Measurements from ENCODE around the gene TMEM52.

The TMEM52 gene

GRCh38 chr1:1928231-1929101 is 9.4 kb upstream of the TMEM52 start:
- H3K4me3 ChIP-seq (ENCODE audit: low read depth in 1 of 5, low read length in 5 of 5) = no peak overlapping the region
- H3K27me3 ChIP-seq (ENCODE audit: control insufficient read depth in 5 of 5, insufficient read depth in 4 of 5, low read length in 5 of 5) = peaks cover 0 to 12% (median 0%) of the 10 kb centered on the region in 5 donors
- H3K36me3 ChIP-seq (ENCODE audit: control insufficient read depth in 5 of 5, insufficient read depth in 5 of 5, low read length in 5 of 5) = no peaks in the 10 kb centered on the region
- no peaks in the 10 kb centered on the region for H3K9me3 ChIP-seq (ENCODE audit: control insufficient read depth in 5 of 5, low read length in 5 of 5)
- no peak overlapping the region for H3K9ac ChIP-seq (ENCODE audit: low read length in 5 of 5)
- H3K4me1 ChIP-seq (ENCODE audit: control insufficient read depth in 5 of 5, insufficient read depth in 5 of 5, low read length in 5 of 5) = peaks cover 0 to 19% (median 4%) of the 10 kb centered on the region in 5 donors
- H3K27ac ChIP-seq (ENCODE audit: low read depth, low read length) = no peak overlapping the region

GRCh38 chr1:1927751-1928150 is 8.7 kb upstream of the TMEM52 start:
- H3K4me3 ChIP-seq (ENCODE audit: low read depth in 1 of 5, low read length in 5 of 5) = no peak overlapping the region
- no peaks in the 10 kb centered on the region for H3K9me3 ChIP-seq (ENCODE audit: control insufficient read depth in 5 of 5, low read length in 5 of 5)
- H3K27ac ChIP-seq (ENCODE audit: low read depth, low read length) = no peak overlapping the region
- H3K36me3 ChIP-seq (ENCODE audit: control insufficient read depth in 5 of 5, insufficient read depth in 5 of 5, low read length in 5 of 5) = no peaks in the 10 kb centered on the region
- no peak overlapping the region for H3K9ac ChIP-seq (ENCODE audit: low read length in 5 of 5)
- H3K4me1 ChIP-seq (ENCODE audit: control insufficient read depth in 5 of 5, insufficient read depth in 5 of 5, low read length in 5 of 5) = peaks cover 0 to 19% (median 4%) of the 10 kb centered on the region in 5 donors
- H3K27me3 ChIP-seq (ENCODE audit: control insufficient read depth in 5 of 5, insufficient read depth in 4 of 5, low read length in 5 of 5) = peaks cover 0 to 12% (median 0%) of the 10 kb centered on the region in 5 donors

GRCh38 chr1:1926886-1927660 is 8.0 kb upstream of the TMEM52 start:
- Histone ChIP-seq H3K4me1 (ENCODE audit: control insufficient read depth in 5 of 5, insufficient read depth in 5 of 5, low read length in 5 of 5) (peaks cover 0 to 19% (median 4%) of the 10 kb centered on the region in 5 donors), H3K4me3 (ENCODE audit: low read depth in 1 of 5, low read length in 5 of 5) (no peak overlapping the region), H3K36me3 (ENCODE audit: control insufficient read depth in 5 of 5, insufficient read depth in 5 of 5, low read length in 5 of 5) (no peaks in the 10 kb centered on the region), H3K9me3 (ENCODE audit: control insufficient read depth in 5 of 5, low read length in 5 of 5) (no peaks in the 10 kb centered on the region), H3K27me3 (ENCODE audit: control insufficient read depth in 5 of 5, insufficient read depth in 4 of 5, low read length in 5 of 5) (peaks cover 0 to 12% (median 0%) of the 10 kb centered on the region in 5 donors), H3K9ac (ENCODE audit: low read length in 5 of 5) (no peak overlapping the region), H3K27ac (ENCODE audit: low read depth, low read length) (no peak overlapping the region)

- Histone ChIP-seq H3K27me3 (ENCODE audit: control insufficient read depth in 5 of 5, insufficient read depth in 4 of 5, low read length in 5 of 5) (peaks cover 0 to 12% (median 0%) of the 10 kb centered on the region in 5 donors), H3K27ac (ENCODE audit: low read depth, low read length) (no peak overlapping the region), H3K9me3 (ENCODE audit: control insufficient read depth in 5 of 5, low read length in 5 of 5) (no peaks in the 10 kb centered on the region), H3K9ac (ENCODE audit: low read length in 5 of 5) (no peak overlapping the region), H3K4me3 (ENCODE audit: low read depth in 1 of 5, low read length in 5 of 5) (no peak overlapping the region), H3K4me1 (ENCODE audit: control insufficient read depth in 5 of 5, insufficient read depth in 5 of 5, low read length in 5 of 5) (peaks cover 0 to 19% (median 4%) of the 10 kb centered on the region in 5 donors), H3K36me3 (ENCODE audit: control insufficient read depth in 5 of 5, insufficient read depth in 5 of 5, low read length in 5 of 5) (no peaks in the 10 kb centered on the region)
These were observed 7.3 kb upstream of the TMEM52 start for GRCh38 chr1:1926346-1926811.

GRCh38 chr1:1925437-1926345 is 6.6 kb upstream of the TMEM52 start:
- Histone ChIP-seq H3K4me3 (ENCODE audit: low read depth in 1 of 5, low read length in 5 of 5) (no peak overlapping the region), H3K9ac (ENCODE audit: low read length in 5 of 5) (no peak overlapping the region), H3K36me3 (ENCODE audit: control insufficient read depth in 5 of 5, insufficient read depth in 5 of 5, low read length in 5 of 5) (no peaks in the 10 kb centered on the region), H3K27me3 (ENCODE audit: control insufficient read depth in 5 of 5, insufficient read depth in 4 of 5, low read length in 5 of 5) (peaks cover 0 to 12% (median 0%) of the 10 kb centered on the region in 5 donors), H3K9me3 (ENCODE audit: control insufficient read depth in 5 of 5, low read length in 5 of 5) (no peaks in the 10 kb centered on the region), H3K4me1 (ENCODE audit: control insufficient read depth in 5 of 5, insufficient read depth in 5 of 5, low read length in 5 of 5) (peaks cover 0 to 19% (median 4%) of the 10 kb centered on the region in 5 donors), H3K27ac (ENCODE audit: low read depth, low read length) (no peak overlapping the region)

GRCh38 chr1:1924849-1925248 is 5.8 kb upstream of the TMEM52 start:
- no peak overlapping the region for H3K9ac ChIP-seq (ENCODE audit: low read length in 5 of 5)
- peaks cover 0 to 19% (median 6%) of the 10 kb centered on the region in 5 donors for H3K4me1 ChIP-seq (ENCODE audit: control insufficient read depth in 5 of 5, insufficient read depth in 5 of 5, low read length in 5 of 5)
- H3K27me3 ChIP-seq (ENCODE audit: control insufficient read depth in 5 of 5, insufficient read depth in 4 of 5, low read length in 5 of 5) = peaks cover 0 to 12% (median 0%) of the 10 kb centered on the region in 5 donors
- H3K36me3 ChIP-seq (ENCODE audit: control insufficient read depth in 5 of 5, insufficient read depth in 5 of 5, low read length in 5 of 5) = no peaks in the 10 kb centered on the region
- H3K27ac ChIP-seq (ENCODE audit: low read depth, low read length) = no peak overlapping the region
- H3K4me3 ChIP-seq (ENCODE audit: low read depth in 1 of 5, low read length in 5 of 5) = no peak overlapping the region
- no peaks in the 10 kb centered on the region for H3K9me3 ChIP-seq (ENCODE audit: control insufficient read depth in 5 of 5, low read length in 5 of 5)

- Histone ChIP-seq H3K9me3 (ENCODE audit: control insufficient read depth in 5 of 5, low read length in 5 of 5) (no peaks in the 10 kb centered on the region), H3K4me1 (ENCODE audit: control insufficient read depth in 5 of 5, insufficient read depth in 5 of 5, low read length in 5 of 5) (peaks cover 0 to 22% (median 11%) of the 10 kb centered on the region in 5 donors), H3K9ac (ENCODE audit: low read length in 5 of 5) (no peak overlapping the region), H3K27ac (ENCODE audit: low read depth, low read length) (no peak overlapping the region), H3K4me3 (ENCODE audit: low read depth in 1 of 5, low read length in 5 of 5) (no peak overlapping the region), H3K27me3 (ENCODE audit: control insufficient read depth in 5 of 5, insufficient read depth in 4 of 5, low read length in 5 of 5) (peaks cover 0 to 12% (median 0%) of the 10 kb centered on the region in 5 donors), H3K36me3 (ENCODE audit: control insufficient read depth in 5 of 5, insufficient read depth in 5 of 5, low read length in 5 of 5) (no peaks in the 10 kb centered on the region)
These were observed 5.3 kb upstream of the TMEM52 start for GRCh38 chr1:1924386-1924785.

- H3K36me3 ChIP-seq (ENCODE audit: control insufficient read depth in 5 of 5, insufficient read depth in 5 of 5, low read length in 5 of 5) = no peaks in the 10 kb centered on the region
- peaks cover 2 to 23% (median 15%) of the 10 kb centered on the region in 5 donors for H3K4me1 ChIP-seq (ENCODE audit: control insufficient read depth in 5 of 5, insufficient read depth in 5 of 5, low read length in 5 of 5)
- H3K27me3 ChIP-seq (ENCODE audit: control insufficient read depth in 5 of 5, insufficient read depth in 4 of 5, low read length in 5 of 5) = peaks cover 0 to 7% (median 0%) of the 10 kb centered on the region in 5 donors
- no peak overlapping the region for H3K4me3 ChIP-seq (ENCODE audit: low read depth in 1 of 5, low read length in 5 of 5)
- no peak overlapping the region for H3K9ac ChIP-seq (ENCODE audit: low read length in 5 of 5)
- no peak overlapping the region for H3K27ac ChIP-seq (ENCODE audit: low read depth, low read length)
- no peaks in the 10 kb centered on the region for H3K9me3 ChIP-seq (ENCODE audit: control insufficient read depth in 5 of 5, low read length in 5 of 5)
These were observed 4.1 kb upstream of the TMEM52 start for GRCh38 chr1:1922956-1923833.

- peaks cover 2 to 24% (median 17%) of the 10 kb centered on the region in 5 donors for H3K4me1 ChIP-seq (ENCODE audit: control insufficient read depth in 5 of 5, insufficient read depth in 5 of 5, low read length in 5 of 5)
- H3K36me3 ChIP-seq (ENCODE audit: control insufficient read depth in 5 of 5, insufficient read depth in 5 of 5, low read length in 5 of 5) = no peaks in the 10 kb centered on the region
- H3K9me3 ChIP-seq (ENCODE audit: control insufficient read depth in 5 of 5, low read length in 5 of 5) = no peaks in the 10 kb centered on the region
- no peak overlapping the region for H3K27ac ChIP-seq (ENCODE audit: low read depth, low read length)
- H3K4me3 ChIP-seq (ENCODE audit: low read depth in 1 of 5, low read length in 5 of 5) = no peak overlapping the region
- H3K9ac ChIP-seq (ENCODE audit: low read length in 5 of 5) = no peak overlapping the region
- H3K27me3 ChIP-seq (ENCODE audit: control insufficient read depth in 5 of 5, insufficient read depth in 4 of 5, low read length in 5 of 5) = peaks cover 0 to 7% (median 0%) of the 10 kb centered on the region in 5 donors
These were observed 3.5 kb upstream of the TMEM52 start for GRCh38 chr1:1922702-1922955.

All from subcutaneous abdominal adipose tissue (tissue), 5 donors.